ENCODE measurements around the gene ATP9B. TPM values are rescaled to one million over a fixed set of nuclear protein-coding genes. Genes with fewer than 3 reads are reported as not detected.
A peak's percentile ranks its signal among the peaks of the same experiment; 100 is the strongest.

ATP9B gene
- total RNA-seq, 1 donor from 2014 or later = 16.2 TPM

- H3K27me3 ChIP-seq (ENCODE audit: control insufficient read depth, insufficient read depth, low read length) = peaks cover 3% of the 10 kb centered on the region
- no peak overlapping the region for H3K4me3 ChIP-seq (ENCODE audit: low read depth, low read length)
- H3K36me3 ChIP-seq (ENCODE audit: control insufficient read depth, insufficient read depth, low read length) = no peaks in the 10 kb centered on the region
- TF ChIP-seq, protein P1, sequence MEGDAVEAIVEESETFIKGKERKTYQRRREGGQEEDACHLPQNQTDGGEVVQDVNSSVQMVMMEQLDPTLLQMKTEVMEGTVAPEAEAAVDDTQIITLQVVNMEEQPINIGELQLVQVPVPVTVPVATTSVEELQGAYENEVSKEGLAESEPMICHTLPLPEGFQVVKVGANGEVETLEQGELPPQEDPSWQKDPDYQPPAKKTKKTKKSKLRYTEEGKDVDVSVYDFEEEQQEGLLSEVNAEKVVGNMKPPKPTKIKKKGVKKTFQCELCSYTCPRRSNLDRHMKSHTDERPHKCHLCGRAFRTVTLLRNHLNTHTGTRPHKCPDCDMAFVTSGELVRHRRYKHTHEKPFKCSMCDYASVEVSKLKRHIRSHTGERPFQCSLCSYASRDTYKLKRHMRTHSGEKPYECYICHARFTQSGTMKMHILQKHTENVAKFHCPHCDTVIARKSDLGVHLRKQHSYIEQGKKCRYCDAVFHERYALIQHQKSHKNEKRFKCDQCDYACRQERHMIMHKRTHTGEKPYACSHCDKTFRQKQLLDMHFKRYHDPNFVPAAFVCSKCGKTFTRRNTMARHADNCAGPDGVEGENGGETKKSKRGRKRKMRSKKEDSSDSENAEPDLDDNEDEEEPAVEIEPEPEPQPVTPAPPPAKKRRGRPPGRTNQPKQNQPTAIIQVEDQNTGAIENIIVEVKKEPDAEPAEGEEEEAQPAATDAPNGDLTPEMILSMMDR (IDR thresholded peaks at IDR 0.05; ENCODE audit: insufficient read depth, low read length, poor library complexity, severe bottlenecking) = no peak
- no peak for DNase-seq (ENCODE audit: low read depth)
These were observed 308.1 kb downstream of the ATP9B start for GRCh38 chr18:79377187-79377891.

DNA sequence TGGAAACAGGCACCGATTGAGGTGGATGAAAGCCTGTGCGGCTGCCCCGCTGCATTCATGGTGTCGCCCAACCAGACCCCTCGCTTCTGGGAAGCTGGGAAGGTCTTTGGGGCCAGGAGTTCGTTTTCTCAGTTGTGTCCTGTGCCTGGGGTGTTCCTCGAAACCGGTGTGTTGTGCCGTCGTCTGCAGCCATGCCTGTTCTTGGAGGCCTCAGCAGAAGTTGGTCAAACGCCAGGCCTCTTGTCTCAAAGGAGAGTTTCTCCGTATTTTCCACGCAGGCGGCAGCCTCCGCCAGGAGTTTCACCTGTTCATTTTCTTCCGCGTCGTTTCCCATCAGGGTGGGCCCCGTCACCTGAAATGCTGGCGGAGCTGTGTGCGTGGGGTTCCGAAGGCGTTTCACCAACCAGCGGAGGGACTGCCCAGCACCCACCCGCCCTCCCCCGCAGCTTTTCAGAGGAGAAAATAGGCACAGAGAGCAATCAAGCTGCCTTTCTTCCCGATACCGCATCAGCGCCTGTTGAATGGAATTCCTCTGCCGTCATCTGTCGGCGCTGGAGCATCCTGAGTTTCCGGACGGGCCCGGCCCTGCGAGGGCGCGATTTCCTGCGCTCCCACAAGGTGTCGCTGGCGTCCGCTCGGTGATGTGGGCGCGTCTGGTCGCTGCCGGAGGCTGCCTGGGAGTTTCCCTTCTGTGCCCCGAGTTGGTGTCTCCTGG lies 309.5 kb downstream of the ATP9B start:
- TF ChIP-seq, protein P1 (IDR thresholded peaks at IDR 0.05; ENCODE audit: insufficient read depth, low read length, poor library complexity, severe bottlenecking) = peak; percentile 95
- Histone ChIP-seq H3K27me3 (ENCODE audit: control insufficient read depth, insufficient read depth, low read length) (peaks cover 11% of the 10 kb centered on the region), H3K36me3 (ENCODE audit: control insufficient read depth, insufficient read depth, low read length) (no peaks in the 10 kb centered on the region), H3K4me3 (ENCODE audit: low read depth, low read length) (no peak overlapping the region)
- DNase-seq (ENCODE audit: low read depth) = peak; percentile 31

- no peak overlapping the region for H3K4me3 ChIP-seq (ENCODE audit: low read depth, low read length)
- TF ChIP-seq, protein P1 (IDR thresholded peaks at IDR 0.05; ENCODE audit: insufficient read depth, low read length, poor library complexity, severe bottlenecking) = no peak
- H3K27me3 ChIP-seq (ENCODE audit: control insufficient read depth, insufficient read depth, low read length) = peaks cover 18% of the 10 kb centered on the region
- no peak for DNase-seq (ENCODE audit: low read depth)
- no peaks in the 10 kb centered on the region for H3K36me3 ChIP-seq (ENCODE audit: control insufficient read depth, insufficient read depth, low read length)
These were observed 310.2 kb downstream of the ATP9B start for GRCh38 chr18:79379251-79379905.

DNA sequence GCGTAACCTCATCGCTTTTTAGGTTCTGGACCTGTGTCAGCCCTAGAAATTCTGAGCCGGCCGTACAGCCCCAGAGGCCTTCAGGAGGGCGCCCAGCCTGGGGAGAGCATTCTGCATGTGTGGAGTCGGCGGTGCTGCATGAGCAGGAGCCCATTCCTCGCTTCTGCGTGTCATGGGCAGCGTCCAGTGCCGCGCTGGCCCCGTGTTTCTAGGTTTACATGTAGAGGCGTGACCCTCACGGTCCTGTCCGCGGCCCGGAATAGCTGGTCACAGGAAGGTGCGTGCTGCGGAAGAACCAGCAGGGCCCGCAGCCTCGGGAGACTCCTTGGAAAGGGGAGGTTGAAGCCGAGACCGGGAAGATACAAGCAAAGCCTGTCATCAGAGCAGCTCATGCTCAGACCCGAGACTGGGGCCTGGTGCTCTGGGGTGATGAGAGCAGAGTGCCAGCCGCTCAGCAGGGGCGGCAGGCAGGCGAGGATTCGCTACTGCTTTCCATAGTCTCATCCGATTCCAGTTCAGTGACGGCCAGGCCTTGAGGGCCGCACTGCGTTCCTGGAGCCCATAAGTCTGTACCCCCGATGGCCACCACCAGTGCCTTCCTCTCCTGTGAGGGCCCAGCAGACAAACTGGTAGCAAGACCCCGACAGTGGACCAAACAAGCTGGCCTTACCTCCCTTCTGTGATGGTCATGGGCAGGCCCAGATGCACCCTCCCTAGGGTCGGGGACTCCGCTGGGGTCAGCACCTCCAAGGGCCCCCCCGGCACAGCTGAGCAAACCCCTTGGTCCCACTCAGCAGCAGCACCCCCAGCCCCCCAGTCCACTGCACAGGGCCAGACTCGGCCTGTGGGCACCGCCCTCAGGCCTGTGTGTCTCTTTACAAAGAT lies 311.0 kb downstream of the ATP9B start:
- DNase-seq (ENCODE audit: low read depth) = no peak
- TF ChIP-seq, protein P1 (IDR thresholded peaks at IDR 0.05; ENCODE audit: insufficient read depth, low read length, poor library complexity, severe bottlenecking) = no peak

More for the DNA sequence above, 311.0 kb downstream of the ATP9B start:
- no peaks in the 10 kb centered on the region for H3K36me3 ChIP-seq (ENCODE audit: control insufficient read depth, insufficient read depth, low read length)
- peaks cover 25% of the 10 kb centered on the region for H3K27me3 ChIP-seq (ENCODE audit: control insufficient read depth, insufficient read depth, low read length)
- H3K4me3 ChIP-seq (ENCODE audit: low read depth, low read length) = no peak overlapping the region
